T follicular helper cell (primary cell): ENCODE data around the gene PUDP.
"Not testable (repeated sequence)": the region's sequence is repeated elsewhere in the genome, so short reads cannot be mapped to it uniquely, and the experiment has no call there.

Experiments used
- DNase-seq: peaks from one replicate; pipeline ENCODE4 v3.0.0-alpha.2; 2020; ENCODE audit warnings: low read depth

The PUDP gene

GRCh38 chrX:7073336-7073735 is 74.6 kb downstream of the PUDP start:
- no peak for DNase-seq

GRCh38 chrX:7072856-7073255 is 75.1 kb downstream of the PUDP start:
- no peak for DNase-seq

GRCh38 chrX:7071390-7071789 is 76.6 kb downstream of the PUDP start:
- no peak for DNase-seq

GRCh38 chrX:7069556-7069955 is 78.4 kb downstream of the PUDP start:
- DNase-seq: no peak

- no peak for DNase-seq
Observed at GRCh38 chrX:7068939-7069367, 79.0 kb downstream of the PUDP start.

- no peak for DNase-seq
Observed at GRCh38 chrX:7067256-7067655, 80.7 kb downstream of the PUDP start.

GRCh38 chrX:7065473-7065872 is 82.5 kb downstream of the PUDP start:
- no peak for DNase-seq

GRCh38 chrX:7062903-7063302 is 85.0 kb downstream of the PUDP start:
- no peak for DNase-seq

- DNase-seq: no peak
Observed at GRCh38 chrX:7062276-7062675, 85.7 kb downstream of the PUDP start.

- no peak for DNase-seq
Observed at GRCh38 chrX:7061429-7061828, 86.5 kb downstream of the PUDP start.

GRCh38 chrX:7060444-7060843 is 87.5 kb downstream of the PUDP start:
- DNase-seq: no peak

- DNase-seq: no peak
Observed at GRCh38 chrX:7059859-7060258, 88.1 kb downstream of the PUDP start.

GRCh38 chrX:7059214-7059838 is 88.6 kb downstream of the PUDP start:
- DNase-seq: no peak

GRCh38 chrX:7055386-7056137 is 92.4 kb downstream of the PUDP start:
- no peak for DNase-seq

GRCh38 chrX:7054219-7055216 is 93.4 kb downstream of the PUDP start:
- no peak for DNase-seq

GRCh38 chrX:7052541-7052940 is 95.4 kb downstream of the PUDP start:
- no peak for DNase-seq

GRCh38 chrX:7050271-7050670 is 97.7 kb downstream of the PUDP start:
- DNase-seq: no peak

GRCh38 chrX:7047951-7048350 is 100.0 kb downstream of the PUDP start:
- no peak for DNase-seq

GRCh38 chrX:7045238-7045955 is 102.6 kb downstream of the PUDP start:
- no peak for DNase-seq

GRCh38 chrX:7043796-7044433 is 104.0 kb downstream of the PUDP start:
- not testable (repeated sequence) for DNase-seq

GRCh38 chrX:7028246-7028645 is 119.7 kb downstream of the PUDP start:
- DNase-seq: no peak
